ENCODE results near the gene NID1.
"Not testable (repeated sequence)": the region's sequence is repeated elsewhere in the genome, so short reads cannot be mapped to it uniquely, and the experiment has no call there.

Gene NID1

GRCh38 chr1:236064674-236065508 lies at the start of gene NID1:
Gene NID1 (minus strand): TSS chr1:236065090. CDS start chr1:236065079, 11 bp downstream.
- DNase-seq = peak; percentile 94

- no peak for DNase-seq
Measured at GRCh38 chr1:236114076-236114747, 49.3 kb upstream of the NID1 start.

DNA sequence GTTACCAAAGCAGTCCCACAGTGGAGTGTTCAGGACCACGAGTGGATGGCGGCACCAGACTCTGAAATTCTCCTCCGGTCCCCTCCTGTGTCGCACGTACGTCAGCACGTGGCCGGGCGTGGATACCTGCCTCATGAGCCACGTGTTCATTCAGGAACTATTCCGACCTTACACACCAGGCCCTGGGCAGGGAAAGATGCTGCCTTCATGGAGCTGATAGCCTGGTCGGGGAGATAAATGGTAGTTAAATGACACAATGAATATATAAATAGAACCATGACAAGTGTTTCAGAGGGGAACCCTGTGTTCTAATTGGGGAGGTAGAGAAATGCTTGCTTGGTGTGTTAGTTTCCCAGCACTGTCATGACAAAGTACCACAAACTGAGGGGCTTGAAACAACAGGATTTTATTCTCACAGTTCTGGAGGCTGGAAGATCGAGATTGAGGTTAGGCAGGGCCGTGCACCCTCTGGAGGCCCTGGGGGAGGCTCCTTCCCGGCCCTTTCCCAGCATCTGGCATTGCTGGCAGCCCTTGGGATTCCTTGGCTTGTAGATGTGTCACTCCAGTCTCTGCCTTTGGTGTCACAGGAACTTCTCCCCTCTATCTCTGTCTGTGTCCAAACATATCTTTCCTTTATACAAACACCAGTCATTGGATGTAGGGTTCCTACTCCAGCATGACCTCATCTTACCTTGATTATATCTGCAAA lies 48.6 kb upstream of the NID1 start:
- no peak for DNase-seq

DNA sequence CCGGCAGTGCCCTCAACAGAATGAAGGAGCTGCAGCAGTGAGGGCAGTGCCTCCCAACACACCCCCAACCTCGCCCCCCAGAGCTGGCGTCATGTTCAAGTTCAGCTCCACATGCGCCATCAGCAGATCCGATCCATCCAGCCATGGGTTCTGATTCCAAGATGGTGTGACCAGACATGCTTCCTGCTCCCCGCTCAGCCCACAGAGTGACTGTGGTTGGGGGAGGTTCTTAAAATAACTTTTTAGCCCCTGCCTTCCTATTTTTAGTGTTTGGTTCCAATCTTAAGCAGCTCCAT lies 47.4 kb upstream of the NID1 start:
- no peak for DNase-seq

GRCh38 chr1:236111527-236112331 lies 46.8 kb upstream of the NID1 start:
- no peak for DNase-seq

DNA sequence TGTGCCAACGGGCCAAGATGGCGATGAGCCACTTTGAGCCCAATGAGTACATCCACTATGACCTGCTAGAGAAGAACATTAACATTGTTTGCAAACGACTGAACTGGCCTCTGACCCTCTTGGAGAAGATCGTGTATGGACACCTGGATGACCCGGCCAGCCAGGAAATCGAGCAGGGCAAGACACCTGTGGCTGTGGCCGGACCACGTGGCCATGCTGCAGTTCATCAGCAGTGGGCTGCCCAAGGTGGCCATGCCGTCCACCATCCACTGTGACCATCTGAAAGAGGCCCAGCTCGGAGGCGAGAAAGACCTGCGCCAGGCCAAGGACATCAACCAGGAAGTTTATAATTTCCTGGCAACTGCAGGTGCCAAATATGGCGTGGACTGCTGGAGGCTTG lies 45.2 kb upstream of the NID1 start:
- DNase-seq = no peak

DNA sequence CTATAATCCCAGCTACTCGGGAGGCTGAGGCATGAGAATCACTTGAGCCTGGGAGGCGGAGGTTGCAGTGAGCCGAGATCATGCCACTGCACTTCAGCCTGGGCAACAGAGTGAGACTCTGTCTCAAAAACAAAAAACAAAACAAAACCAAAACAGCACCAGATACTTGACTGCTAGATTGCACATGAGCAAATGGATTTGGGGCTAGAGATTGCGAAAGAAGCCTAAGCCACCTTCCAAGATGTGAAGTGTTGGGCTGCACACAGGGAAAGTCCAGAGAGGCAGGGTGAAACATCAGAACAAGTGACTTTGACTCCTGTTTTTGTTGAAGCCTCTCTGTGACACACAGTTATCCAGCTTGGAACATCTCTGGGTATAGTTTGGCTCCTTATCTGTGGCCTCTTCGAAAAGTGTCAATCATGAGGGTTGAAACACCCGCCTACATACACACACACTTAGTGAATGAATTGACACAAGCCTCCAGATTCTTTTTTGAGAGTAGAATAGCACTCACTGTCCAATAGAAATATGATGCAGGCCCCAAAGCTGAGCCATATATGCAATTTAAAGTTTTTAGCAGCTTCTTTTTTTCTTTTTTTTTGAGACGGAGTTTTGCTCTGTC lies 43.2 kb upstream of the NID1 start:
- DNase-seq = no peak

DNA sequence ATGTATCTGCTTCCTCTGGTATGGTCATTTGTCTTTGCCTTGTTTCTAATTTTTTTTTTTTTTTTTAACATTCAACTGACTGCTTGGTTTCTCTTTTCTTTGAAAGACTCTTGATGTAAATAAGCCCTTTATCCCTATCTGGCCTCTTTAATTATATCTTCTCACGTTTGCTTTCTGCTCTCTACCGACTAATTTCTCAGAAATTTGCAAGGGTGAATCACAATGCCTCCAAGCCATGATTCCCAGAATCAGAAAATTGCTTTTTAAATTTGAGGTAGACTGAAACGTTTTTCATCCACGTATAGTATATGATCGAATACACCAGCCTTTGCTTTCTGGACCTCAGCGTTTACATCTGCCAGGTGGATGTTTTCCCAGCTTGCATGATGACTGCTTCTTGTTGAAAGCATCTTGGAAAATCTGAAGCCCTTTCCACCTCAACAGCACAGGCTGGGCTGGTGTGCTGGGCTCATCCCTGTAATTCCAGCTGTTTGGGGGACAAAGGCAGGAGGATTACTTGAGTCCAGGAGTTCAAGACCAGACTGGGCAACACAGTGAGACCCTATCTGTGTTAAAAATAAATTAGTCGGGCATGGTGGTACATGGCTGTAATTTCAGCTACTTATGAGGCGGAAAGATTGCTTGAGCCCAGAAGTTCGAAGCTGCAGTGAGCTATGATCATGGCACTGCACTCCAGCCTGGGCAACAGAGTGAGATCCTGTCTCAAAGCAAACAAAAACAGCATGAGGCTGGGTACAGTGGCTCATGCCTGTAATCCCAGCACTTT lies 42.4 kb upstream of the NID1 start:
- DNase-seq = no peak

- DNase-seq = peak; percentile 68
Measured at GRCh38 chr1:236103646-236104218, 38.8 kb upstream of the NID1 start.

DNA sequence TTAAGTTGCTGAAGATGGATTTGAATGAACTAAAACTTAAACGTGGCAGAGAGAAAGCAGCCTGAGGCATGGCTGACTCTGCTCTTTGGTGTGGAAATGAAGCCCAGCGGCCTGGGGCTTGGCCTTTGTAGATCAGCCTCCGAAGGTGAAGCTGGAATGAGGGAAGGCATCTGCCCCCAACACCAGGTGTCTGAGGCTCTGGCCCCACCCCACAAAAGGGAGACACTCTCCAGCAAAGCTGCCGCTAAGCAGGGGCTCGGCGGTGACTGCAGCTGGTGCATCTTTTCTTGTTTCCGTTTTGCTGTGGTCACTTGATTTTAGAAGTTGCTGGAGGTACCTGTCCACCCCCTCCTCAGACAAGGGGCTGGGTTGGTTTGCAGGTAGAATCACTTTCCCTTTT lies 38.2 kb upstream of the NID1 start:
- DNase-seq = no peak

DNA sequence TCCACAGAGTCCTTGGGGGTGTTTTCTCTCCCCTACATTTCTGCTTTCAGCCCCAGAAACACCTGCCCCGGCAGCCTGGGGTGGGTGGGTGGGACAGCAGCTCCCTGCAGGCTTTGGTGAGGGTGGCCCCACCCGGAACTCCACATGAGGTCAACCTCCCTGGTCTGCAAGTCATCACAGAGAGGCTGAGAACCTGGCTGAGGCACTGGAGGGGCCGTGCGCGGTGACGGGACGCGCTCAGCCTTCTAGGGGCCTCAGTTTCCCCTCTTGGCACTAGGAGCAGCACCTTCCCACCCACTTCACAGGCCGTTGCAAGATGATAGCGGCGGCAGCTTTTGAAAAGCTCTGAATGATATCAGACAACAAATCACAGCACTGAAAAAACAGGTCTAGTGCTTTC lies 37.7 kb upstream of the NID1 start:
- no peak for DNase-seq

- DNase-seq = no peak
Measured at GRCh38 chr1:236101233-236102200, 36.6 kb upstream of the NID1 start.

- DNase-seq = no peak
Measured at GRCh38 chr1:236100799-236101198, 35.9 kb upstream of the NID1 start.

GRCh38 chr1:236099355-236099974 lies 34.6 kb upstream of the NID1 start:
- peak; percentile 71 for DNase-seq

GRCh38 chr1:236098267-236098666 lies 33.4 kb upstream of the NID1 start:
- DNase-seq = no peak

DNA sequence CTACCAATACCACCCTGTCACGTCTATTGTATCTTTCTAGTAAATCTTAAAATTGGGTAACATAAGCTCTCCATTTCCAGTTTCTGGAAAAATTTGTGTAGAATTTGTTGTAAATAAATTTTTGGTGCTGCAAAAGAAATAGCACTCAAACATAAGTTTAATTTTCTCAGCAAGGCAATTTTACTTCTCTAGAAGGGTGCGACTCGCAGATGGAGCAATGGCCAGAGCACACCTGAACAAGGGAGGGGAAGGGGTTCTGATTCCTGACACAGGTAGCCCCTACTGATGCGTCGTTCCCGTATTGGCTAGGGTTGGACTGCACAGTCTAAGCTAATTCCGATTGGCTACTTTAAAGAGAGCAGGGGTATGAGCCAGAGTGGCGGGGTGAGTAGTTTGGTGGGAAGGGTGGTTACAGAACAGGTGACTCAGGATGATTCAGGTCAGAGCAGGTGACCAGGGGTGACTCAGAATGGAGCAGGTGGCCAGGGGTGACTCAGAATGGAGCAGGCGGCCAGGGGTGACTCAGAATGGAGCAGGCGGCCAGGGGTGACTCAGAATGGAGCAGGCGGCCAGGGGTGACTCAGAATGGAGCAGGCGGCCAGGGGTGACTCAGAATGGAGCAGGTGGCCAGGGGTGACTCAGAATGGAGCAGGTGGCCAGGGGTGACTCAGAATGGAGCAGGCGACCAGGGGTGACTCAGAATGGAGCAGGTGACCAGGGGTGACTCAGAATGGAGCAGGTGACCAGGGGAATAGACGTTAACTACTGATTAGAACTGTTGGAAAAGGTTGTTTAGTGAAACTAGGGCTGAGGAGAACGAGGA lies 32.0 kb upstream of the NID1 start:
- DNase-seq = not testable (repeated sequence)

- no peak for DNase-seq
Measured at GRCh38 chr1:236095705-236096520, 31.0 kb upstream of the NID1 start.

GRCh38 chr1:236092899-236093298 lies 28.0 kb upstream of the NID1 start:
- DNase-seq = no peak
